HCT116 (cell line): ENCODE results near the gene LPXN.

Experiments used
- CEBPB ChIP-seq: IDR thresholded peaks from 2 replicates; pipeline ENCODE4 v1.6.1; 2012; ENCODE audit warnings: low read depth
- ELF1 ChIP-seq: IDR thresholded peaks from 2 replicates; pipeline ENCODE4 v1.6.1; 2012; ENCODE audit warnings: low read depth, borderline replicate concordance
- EZH2 ChIP-seq: fragments of 200-600 bp; sonication (generic); IDR thresholded peaks from 2 replicates; pipeline ENCODE4 v1.6.1; 2017; ENCODE audit warnings: antibody characterized with exemption, mixed run types
- EZH2phosphoT487 ChIP-seq: fragments of 200-600 bp; IDR thresholded peaks from 2 replicates; pipeline ENCODE4 v1.6.1; 2018; ENCODE audit warnings: antibody characterized with exemption, borderline replicate concordance
- JUND ChIP-seq: IDR thresholded peaks from 2 replicates; pipeline ENCODE4 v1.6.1; 2012
- POLR2A ChIP-seq: IDR thresholded peaks from 2 replicates; pipeline ENCODE4 v1.7.0; 2011; ENCODE audit warnings: borderline replicate concordance; ENCODE audit not compliant: insufficient read depth, insufficient read length; ENCODE audit errors: extremely low read depth
- POLR2AphosphoS5 ChIP-seq: IDR thresholded peaks from 2 replicates; pipeline ENCODE4 v1.6.1; 2011; ENCODE audit warnings: mild to moderate bottlenecking, low read depth, low read length, moderate library complexity
- SIN3A ChIP-seq: IDR thresholded peaks from 2 replicates; pipeline ENCODE4 v1.6.1; 2012; ENCODE audit warnings: low read depth
- SP1 ChIP-seq: IDR thresholded peaks from 2 replicates; pipeline ENCODE4 v1.6.1; 2012; ENCODE audit warnings: low read depth
- YY1 ChIP-seq: IDR thresholded peaks from 2 replicates; pipeline ENCODE4 v1.6.1; 2011; ENCODE audit warnings: low read length, low read depth, moderate library complexity, mild to moderate bottlenecking; ENCODE audit not compliant: insufficient replicate concordance; ENCODE audit errors: extremely low read depth
- TF ChIP-seq, protein P1 (sequence below), 3 experiments: fragments of 200-600 bp in 1 of 3; sonication (generic) in 1 of 3; IDR thresholded peaks in 2 of 3; conservative IDR thresholded peaks in 1 of 3; 2 replicates each; pipeline ENCODE4 v1.5.1; 2012 to 2017; ENCODE audit warnings: low read depth in 2 of 3, low read length in 2 of 3, antibody characterized with exemption in 1 of 3, borderline replicate concordance in 1 of 3, control low read depth in 1 of 3, mild to moderate bottlenecking in 1 of 3, mixed read lengths in 1 of 3, mixed run types in 1 of 3, moderate library complexity in 1 of 3; ENCODE audit not compliant: insufficient read depth in 1 of 3
- TF ChIP-seq, protein P2 (sequence below): IDR thresholded peaks from 2 replicates; pipeline ENCODE4 v1.6.1; 2012
- TF ChIP-seq, protein P3 (sequence below): IDR thresholded peaks from 2 replicates; pipeline ENCODE4 v1.6.1; 2012
- TF ChIP-seq, protein P4 (sequence below): IDR thresholded peaks from 2 replicates; pipeline ENCODE4 v1.6.1; 2012; ENCODE audit warnings: low read depth

DNA sequence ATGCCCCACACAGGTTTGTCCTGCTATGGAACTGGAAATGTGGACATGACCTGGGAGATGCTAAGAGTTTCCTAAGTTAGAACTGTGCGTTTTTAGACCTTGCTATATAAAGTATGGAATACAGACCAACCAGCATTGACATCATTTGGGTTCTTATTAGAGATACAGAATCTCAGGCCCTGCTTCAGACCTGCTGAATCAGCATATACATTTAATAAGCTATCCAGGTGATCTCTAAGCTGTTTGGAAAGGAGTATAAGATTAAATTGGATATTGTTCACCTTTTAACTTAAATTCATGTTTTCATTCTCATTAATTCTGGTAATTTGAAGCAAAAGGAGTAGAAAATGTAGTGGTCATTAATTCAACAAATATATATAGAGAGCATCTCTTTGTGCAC, 39.9 kb upstream of the LPXN start:
- TF ChIP-seq POLR2A: no peak
- TF ChIP-seq, protein P1, sequence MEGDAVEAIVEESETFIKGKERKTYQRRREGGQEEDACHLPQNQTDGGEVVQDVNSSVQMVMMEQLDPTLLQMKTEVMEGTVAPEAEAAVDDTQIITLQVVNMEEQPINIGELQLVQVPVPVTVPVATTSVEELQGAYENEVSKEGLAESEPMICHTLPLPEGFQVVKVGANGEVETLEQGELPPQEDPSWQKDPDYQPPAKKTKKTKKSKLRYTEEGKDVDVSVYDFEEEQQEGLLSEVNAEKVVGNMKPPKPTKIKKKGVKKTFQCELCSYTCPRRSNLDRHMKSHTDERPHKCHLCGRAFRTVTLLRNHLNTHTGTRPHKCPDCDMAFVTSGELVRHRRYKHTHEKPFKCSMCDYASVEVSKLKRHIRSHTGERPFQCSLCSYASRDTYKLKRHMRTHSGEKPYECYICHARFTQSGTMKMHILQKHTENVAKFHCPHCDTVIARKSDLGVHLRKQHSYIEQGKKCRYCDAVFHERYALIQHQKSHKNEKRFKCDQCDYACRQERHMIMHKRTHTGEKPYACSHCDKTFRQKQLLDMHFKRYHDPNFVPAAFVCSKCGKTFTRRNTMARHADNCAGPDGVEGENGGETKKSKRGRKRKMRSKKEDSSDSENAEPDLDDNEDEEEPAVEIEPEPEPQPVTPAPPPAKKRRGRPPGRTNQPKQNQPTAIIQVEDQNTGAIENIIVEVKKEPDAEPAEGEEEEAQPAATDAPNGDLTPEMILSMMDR (IDR thresholded peaks at IDR 0.05 in 2 of 3, conservative IDR thresholded peaks at IDR 0.05 in 1 of 3; ENCODE audit: borderline replicate concordance in 1 of 3, insufficient read depth in 1 of 3, low read depth in 2 of 3, low read length in 2 of 3): no peak
- TF ChIP-seq, protein P2, sequence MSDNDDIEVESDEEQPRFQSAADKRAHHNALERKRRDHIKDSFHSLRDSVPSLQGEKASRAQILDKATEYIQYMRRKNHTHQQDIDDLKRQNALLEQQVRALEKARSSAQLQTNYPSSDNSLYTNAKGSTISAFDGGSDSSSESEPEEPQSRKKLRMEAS: no peak
- no peak for TF ChIP-seq SP1
- no peak for TF ChIP-seq SIN3A
- TF ChIP-seq YY1: no peak
- no peak for TF ChIP-seq CEBPB
- TF ChIP-seq EZH2: no peak
- no peak for TF ChIP-seq EZH2phosphoT487
- no peak for TF ChIP-seq POLR2AphosphoS5
- TF ChIP-seq, protein P3, sequence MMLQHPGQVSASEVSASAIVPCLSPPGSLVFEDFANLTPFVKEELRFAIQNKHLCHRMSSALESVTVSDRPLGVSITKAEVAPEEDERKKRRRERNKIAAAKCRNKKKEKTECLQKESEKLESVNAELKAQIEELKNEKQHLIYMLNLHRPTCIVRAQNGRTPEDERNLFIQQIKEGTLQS: no peak
- no peak for TF ChIP-seq ELF1
- TF ChIP-seq, protein P4, sequence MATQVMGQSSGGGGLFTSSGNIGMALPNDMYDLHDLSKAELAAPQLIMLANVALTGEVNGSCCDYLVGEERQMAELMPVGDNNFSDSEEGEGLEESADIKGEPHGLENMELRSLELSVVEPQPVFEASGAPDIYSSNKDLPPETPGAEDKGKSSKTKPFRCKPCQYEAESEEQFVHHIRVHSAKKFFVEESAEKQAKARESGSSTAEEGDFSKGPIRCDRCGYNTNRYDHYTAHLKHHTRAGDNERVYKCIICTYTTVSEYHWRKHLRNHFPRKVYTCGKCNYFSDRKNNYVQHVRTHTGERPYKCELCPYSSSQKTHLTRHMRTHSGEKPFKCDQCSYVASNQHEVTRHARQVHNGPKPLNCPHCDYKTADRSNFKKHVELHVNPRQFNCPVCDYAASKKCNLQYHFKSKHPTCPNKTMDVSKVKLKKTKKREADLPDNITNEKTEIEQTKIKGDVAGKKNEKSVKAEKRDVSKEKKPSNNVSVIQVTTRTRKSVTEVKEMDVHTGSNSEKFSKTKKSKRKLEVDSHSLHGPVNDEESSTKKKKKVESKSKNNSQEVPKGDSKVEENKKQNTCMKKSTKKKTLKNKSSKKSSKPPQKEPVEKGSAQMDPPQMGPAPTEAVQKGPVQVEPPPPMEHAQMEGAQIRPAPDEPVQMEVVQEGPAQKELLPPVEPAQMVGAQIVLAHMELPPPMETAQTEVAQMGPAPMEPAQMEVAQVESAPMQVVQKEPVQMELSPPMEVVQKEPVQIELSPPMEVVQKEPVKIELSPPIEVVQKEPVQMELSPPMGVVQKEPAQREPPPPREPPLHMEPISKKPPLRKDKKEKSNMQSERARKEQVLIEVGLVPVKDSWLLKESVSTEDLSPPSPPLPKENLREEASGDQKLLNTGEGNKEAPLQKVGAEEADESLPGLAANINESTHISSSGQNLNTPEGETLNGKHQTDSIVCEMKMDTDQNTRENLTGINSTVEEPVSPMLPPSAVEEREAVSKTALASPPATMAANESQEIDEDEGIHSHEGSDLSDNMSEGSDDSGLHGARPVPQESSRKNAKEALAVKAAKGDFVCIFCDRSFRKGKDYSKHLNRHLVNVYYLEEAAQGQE: no peak
- no peak for TF ChIP-seq JUND
